ENCODE data around the gene PSMB4. TPM values are rescaled to one million over a fixed set of nuclear protein-coding genes. Genes with fewer than 3 reads are reported as not detected.

Gene PSMB4
- total RNA-seq, 4 donors from 2014 or later, result 219 to 267 (median 232) TPM

- no peaks in the 10 kb centered on the region for H3K27me3 ChIP-seq
- DNase-seq (ENCODE audit: low spot score in 2 of 2), result no peak
- H3K27ac ChIP-seq, result no peak overlapping the region
- H3K36me3 ChIP-seq, result peaks cover 0 to 59% (median 16%) of the 10 kb centered on the region in 3 donors
- H3K4me1 ChIP-seq, result peaks cover 0 to 27% (median 12%) of the 10 kb centered on the region in 4 donors
- no peak overlapping the region for H3K4me3 ChIP-seq
- TF ChIP-seq EP300 (IDR thresholded peaks at IDR 0.05) (no peak), POLR2A (IDR thresholded peaks at IDR 0.05) (no peak)
- TF ChIP-seq, protein P1, sequence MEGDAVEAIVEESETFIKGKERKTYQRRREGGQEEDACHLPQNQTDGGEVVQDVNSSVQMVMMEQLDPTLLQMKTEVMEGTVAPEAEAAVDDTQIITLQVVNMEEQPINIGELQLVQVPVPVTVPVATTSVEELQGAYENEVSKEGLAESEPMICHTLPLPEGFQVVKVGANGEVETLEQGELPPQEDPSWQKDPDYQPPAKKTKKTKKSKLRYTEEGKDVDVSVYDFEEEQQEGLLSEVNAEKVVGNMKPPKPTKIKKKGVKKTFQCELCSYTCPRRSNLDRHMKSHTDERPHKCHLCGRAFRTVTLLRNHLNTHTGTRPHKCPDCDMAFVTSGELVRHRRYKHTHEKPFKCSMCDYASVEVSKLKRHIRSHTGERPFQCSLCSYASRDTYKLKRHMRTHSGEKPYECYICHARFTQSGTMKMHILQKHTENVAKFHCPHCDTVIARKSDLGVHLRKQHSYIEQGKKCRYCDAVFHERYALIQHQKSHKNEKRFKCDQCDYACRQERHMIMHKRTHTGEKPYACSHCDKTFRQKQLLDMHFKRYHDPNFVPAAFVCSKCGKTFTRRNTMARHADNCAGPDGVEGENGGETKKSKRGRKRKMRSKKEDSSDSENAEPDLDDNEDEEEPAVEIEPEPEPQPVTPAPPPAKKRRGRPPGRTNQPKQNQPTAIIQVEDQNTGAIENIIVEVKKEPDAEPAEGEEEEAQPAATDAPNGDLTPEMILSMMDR (IDR thresholded peaks at IDR 0.05), result no peak
- H3K9me3 ChIP-seq, result no peaks in the 10 kb centered on the region
- WGBS, 2 donors, result 59 to 66% methylated on average over 2 of the region's 2 CpGs
Measured at GRCh38 chr1:151401860-151402259, 2.5 kb downstream of the PSMB4 start.

GRCh38 chr1:151402764-151403163 lies 3.4 kb downstream of the PSMB4 start:
- H3K27ac ChIP-seq, result no peak overlapping the region
- peaks cover 0 to 29% (median 12%) of the 10 kb centered on the region in 4 donors for H3K4me1 ChIP-seq
- no peaks in the 10 kb centered on the region for H3K9me3 ChIP-seq
- no peak overlapping the region for H3K4me3 ChIP-seq
- no peak for DNase-seq (ENCODE audit: low spot score in 2 of 2)
- H3K27me3 ChIP-seq, result no peaks in the 10 kb centered on the region
- no peak for TF ChIP-seq POLR2A (IDR thresholded peaks at IDR 0.05)
- TF ChIP-seq, protein P1 (IDR thresholded peaks at IDR 0.05), result no peak
- no peak for TF ChIP-seq EP300 (IDR thresholded peaks at IDR 0.05)
- H3K36me3 ChIP-seq, result peaks cover 0 to 68% (median 22%) of the 10 kb centered on the region in 3 donors
- WGBS, 2 donors, result 65 to 72% methylated on average over 2 of the region's 2 CpGs

GRCh38 chr1:151403612-151404011 lies 4.2 kb downstream of the PSMB4 start:
- TF ChIP-seq POLR2A (IDR thresholded peaks at IDR 0.05), result no peak
- Histone ChIP-seq H3K4me1 (peaks cover 0 to 29% (median 12%) of the 10 kb centered on the region in 4 donors), H3K36me3 (peaks cover 0 to 76% (median 29%) of the 10 kb centered on the region in 3 donors), H3K4me3 (no peak overlapping the region), H3K27ac (no peak overlapping the region), H3K27me3 (no peaks in the 10 kb centered on the region), H3K9me3 (no peaks in the 10 kb centered on the region)
- DNase-seq (ENCODE audit: low spot score in 2 of 2), result no peak
- 84 to 91% methylated on average over 3 of the region's 3 CpGs for WGBS, 2 donors

DNA sequence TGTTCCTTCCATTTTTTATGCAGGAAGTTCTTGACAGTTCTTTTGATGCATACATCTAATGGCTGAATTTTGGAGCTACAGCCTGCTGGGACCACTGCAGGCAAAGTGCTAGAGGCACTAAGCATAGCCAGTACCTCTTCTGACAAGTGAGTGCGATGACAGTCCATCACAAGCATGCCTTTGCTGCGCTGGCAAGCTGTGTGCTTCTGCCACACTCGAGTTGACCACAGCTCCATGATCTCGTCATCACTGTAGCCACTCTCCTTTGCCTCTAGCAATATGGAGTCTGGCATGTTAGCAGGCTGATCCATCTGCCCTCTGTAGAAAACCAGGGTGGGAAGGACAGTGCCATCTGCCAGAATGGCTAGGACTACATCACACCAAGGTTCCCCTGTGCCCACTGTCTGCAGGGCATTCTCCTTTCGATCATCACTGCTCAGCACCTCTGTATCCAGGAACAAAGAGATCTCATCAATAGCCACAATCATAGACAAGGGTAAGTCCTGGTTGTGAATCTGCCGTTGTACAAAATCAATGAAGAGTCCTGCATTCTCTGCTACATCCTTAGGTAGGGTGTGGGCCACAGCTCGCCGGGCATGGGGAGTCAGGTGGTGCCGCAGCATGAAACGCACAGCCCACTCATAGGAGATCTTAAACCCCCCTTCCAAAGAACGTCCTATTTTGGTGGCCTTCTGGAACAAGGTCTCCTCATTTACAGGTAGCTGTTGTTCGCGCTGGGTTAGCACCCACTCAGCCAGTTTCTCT lies 6.0 kb downstream of the PSMB4 start:
- Histone ChIP-seq H3K4me3 (no peak overlapping the region), H3K27ac (peak overlapping the region in 2 of 4 donors; percentile 63 to 78), H3K27me3 (no peaks in the 10 kb centered on the region), H3K36me3 (peaks cover 0 to 93% (median 40%) of the 10 kb centered on the region in 3 donors), H3K9me3 (no peaks in the 10 kb centered on the region), H3K4me1 (peaks cover 0 to 25% (median 8%) of the 10 kb centered on the region in 4 donors)
- WGBS, 2 donors, result 80 to 86% methylated on average over 13 of the region's 13 CpGs
- TF ChIP-seq EP300 (IDR thresholded peaks at IDR 0.05), result no peak
- no peak for TF ChIP-seq POLR2A (IDR thresholded peaks at IDR 0.05)
- TF ChIP-seq, protein P1 (IDR thresholded peaks at IDR 0.05), result no peak
- no peak for DNase-seq (ENCODE audit: low spot score in 2 of 2)

DNA sequence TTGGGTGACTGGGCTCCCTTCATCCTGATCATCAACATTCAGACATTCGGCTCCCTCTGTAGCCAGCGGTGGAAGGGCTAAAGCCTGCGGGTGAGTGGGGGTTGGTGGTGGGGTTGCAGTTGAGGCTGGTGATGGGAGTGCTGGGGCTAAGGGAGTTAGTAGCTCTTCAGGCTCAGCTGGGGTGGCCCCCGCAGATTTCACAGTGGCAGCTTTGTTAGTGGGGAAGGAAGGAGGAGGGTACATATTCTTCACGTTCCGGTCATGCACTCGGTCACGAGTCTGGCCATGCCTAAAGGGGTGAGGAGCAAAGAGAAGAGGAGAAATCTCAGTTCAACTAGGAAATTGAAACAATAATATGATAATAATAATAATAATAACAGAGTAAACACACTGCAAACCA lies 6.8 kb downstream of the PSMB4 start:
- WGBS, 2 donors, result 53 to 55% methylated on average over 8 of the region's 8 CpGs
- peaks cover 0 to 94% (median 47%) of the 10 kb centered on the region in 3 donors for H3K36me3 ChIP-seq
- no peak overlapping the region for H3K4me3 ChIP-seq

More for the DNA sequence above, 6.8 kb downstream of the PSMB4 start:
- Histone ChIP-seq H3K4me1 (peaks cover 0 to 17% (median 1%) of the 10 kb centered on the region in 4 donors), H3K27me3 (no peaks in the 10 kb centered on the region), H3K9me3 (no peaks in the 10 kb centered on the region), H3K27ac (peak overlapping the region; percentile 8 to 78 (median 45))
- DNase-seq (ENCODE audit: low spot score in 2 of 2), result no peak
- TF ChIP-seq EP300 (IDR thresholded peaks at IDR 0.05) (no peak), POLR2A (IDR thresholded peaks at IDR 0.05) (no peak)
- TF ChIP-seq, protein P1 (IDR thresholded peaks at IDR 0.05), result no peak
